K562 (cell line): Measurements from ENCODE around the gene LPAR6. TPM values are rescaled to one million over a fixed set of nuclear protein-coding genes. Genes with fewer than 3 reads are reported as not detected.

ENCODE experiments used
- ATAC-seq: fragments of 200-7000 bp; cut with Tn5 transposase; 3 replicates; pipeline ENCODE4 v1.9.1; 2020; ENCODE audit warnings: moderate library complexity
- BruUV-seq: library from RNA; stranded (reverse); fragments of 400-500 nt; replicated peaks from 2 replicates; lab custom pipeline; 2021; lab: Mats Ljungman, UMichigan
- CTCF ChIA-PET: fragments of 300-600 bp; formaldehyde crosslinking; extraction: SDS; loops from one replicate; lab custom pipeline; 2021; ENCODE audit warnings: low intra/inter-chr PET ratio; lab: Yijun Ruan, JAX
- POLR2A ChIA-PET: fragments of 300-600, 350-650 bp; sonication (Branson Sonifier 250); formaldehyde crosslinking; extraction: SDS; loops from one replicate; lab custom pipeline; 2021; ENCODE audit warnings: antibody characterized with exemption, inconsistent platforms; lab: Yijun Ruan, JAX
- DNase-seq, 4 experiments: peaks; one replicate each; pipeline versions ENCODE4 v3.0.0 to v3.0.0-alpha.2; 2011 to 2018; ENCODE audit warnings: low spot score in 3 of 4, mixed read lengths in 3 of 4; ENCODE audit errors: extremely low read depth in 1 of 4
- FAIRE-seq: peaks from 2 replicates; lab custom pipeline; 2011; peaks lifted over from hg19 to GRCh38; lab: Jason Lieb, UNC
- H2AFZ ChIP-seq: 2 replicates; pipeline ENCODE4 v1.6.0; 2011; ENCODE audit warnings: low read depth, low read length, control low read depth, inconsistent platforms
- H3K27ac ChIP-seq: fragments of 200-600 bp; 3 replicates; pipeline ENCODE4 v1.8.0; 2011; ENCODE audit warnings: low read depth, mild to moderate bottlenecking, control low read depth, inconsistent platforms, low read length, moderate library complexity, mixed read lengths; ENCODE audit errors: extremely low read depth
- H3K27me3 ChIP-seq, 2 experiments: fragments of 300-600 bp in 1 of 2; 2 replicates in 1 of 2; 3 replicates in 1 of 2; pipeline versions ENCODE4 v1.6.0 to v1.8.0; 2011; ENCODE audit warnings: inconsistent platforms in 2 of 2, low read length in 2 of 2, mild to moderate bottlenecking in 1 of 2, mixed read lengths in 1 of 2, moderate library complexity in 1 of 2; ENCODE audit not compliant: control insufficient read depth in 2 of 2, insufficient read depth in 2 of 2
- H3K36me3 ChIP-seq: fragments of 300-600 bp; 3 replicates; pipeline ENCODE4 v1.8.0; 2011; ENCODE audit warnings: mild to moderate bottlenecking, low read length, inconsistent platforms; ENCODE audit not compliant: control insufficient read depth, insufficient read depth
- H3K4me1 ChIP-seq, 2 experiments: fragments of 200-600 bp in 1 of 2; replicated peaks in 1 of 2; 2 replicates in 1 of 2; 3 replicates in 1 of 2; pipeline versions ENCODE4 v1.5.1 to v1.8.0; 2011; ENCODE audit warnings: inconsistent platforms in 2 of 2, low read length in 2 of 2, mild to moderate bottlenecking in 1 of 2, mixed read lengths in 1 of 2, moderate library complexity in 1 of 2; ENCODE audit not compliant: control insufficient read depth in 2 of 2, insufficient read depth in 2 of 2
- H3K4me2 ChIP-seq: 2 replicates; pipeline ENCODE4 v1.6.1; 2011; ENCODE audit warnings: low read length, control low read depth, inconsistent platforms, mixed read lengths; ENCODE audit not compliant: insufficient read depth
- H3K4me3 ChIP-seq: fragments of 200-600 bp; sonication (generic), shearing (Covaris generic); 2 replicates; pipeline ENCODE4 v1.5.1; 2016; ENCODE audit warnings: control low read depth, inconsistent platforms
- H3K79me2 ChIP-seq: fragments of 200-600 bp; 3 replicates; pipeline ENCODE4 v1.8.0; 2011; ENCODE audit warnings: low read length, inconsistent platforms; ENCODE audit not compliant: control insufficient read depth, insufficient read depth
- H3K9ac ChIP-seq, 2 experiments: 2 replicates each; pipeline versions ENCODE4 v1.6.0 to v1.6.1; 2011; ENCODE audit warnings: low read depth in 2 of 2, low read length in 2 of 2, control low read depth in 1 of 2, inconsistent platforms in 1 of 2, mild to moderate bottlenecking in 1 of 2, mixed read lengths in 1 of 2; ENCODE audit not compliant: insufficient read depth in 1 of 2
- H3K9me1 ChIP-seq: one replicate; pipeline ENCODE4 v1.6.0; 2011; ENCODE audit warnings: inconsistent platforms, mild to moderate bottlenecking, low read length, moderate library complexity; ENCODE audit not compliant: control insufficient read depth, insufficient read depth
- H3K9me3 ChIP-seq: replicated peaks from 2 replicates; pipeline ENCODE4 v1.5.1; 2011; ENCODE audit warnings: low read depth, low read length, inconsistent platforms; ENCODE audit not compliant: control insufficient read depth, insufficient read depth
- H4K20me1 ChIP-seq: replicated peaks from 2 replicates; pipeline ENCODE4 v1.6.1; 2011; ENCODE audit warnings: low read length, inconsistent platforms, mixed read lengths; ENCODE audit not compliant: control insufficient read depth, insufficient read depth
- E4F1 ChIP-seq: fragments of 250-450 bp; sonication (Bioruptor Pico); IDR thresholded peaks from 2 replicates; pipeline ENCODE4 v1.5.0; 2021; ENCODE audit warnings: mild to moderate bottlenecking, borderline replicate concordance
- HOXB6 ChIP-seq: fragments of 250-450 bp; sonication (Bioruptor Pico); IDR thresholded peaks from 2 replicates; pipeline ENCODE4 v1.5.1; 2022; ENCODE audit warnings: mild to moderate bottlenecking, borderline replicate concordance
- JUNB ChIP-seq: fragments of 450-650 bp; formaldehyde crosslinking; conservative IDR thresholded peaks from 2 replicates; pipeline ENCODE4 v1.4.0; 2020; ENCODE audit warnings: mild to moderate bottlenecking
- KLF10 ChIP-seq: fragments of 250-450 bp; sonication (Bioruptor Pico); IDR thresholded peaks from 2 replicates; pipeline ENCODE4 v1.6.1; 2021; ENCODE audit warnings: matching md5 sums
- MECOM ChIP-seq: fragments of 250-450 bp; sonication (Bioruptor Pico); IDR thresholded peaks from 2 replicates; pipeline ENCODE4 v1.8.0; 2022; ENCODE audit warnings: inconsistent platforms
- MEF2D ChIP-seq: conservative IDR thresholded peaks from 2 replicates; pipeline ENCODE4 v1.6.1; 2016; ENCODE audit warnings: low read depth, missing genetic modification characterization, missing compliant biosample characterization
- PHTF2 ChIP-seq: fragments of 250-450 bp; sonication (Bioruptor Pico); IDR thresholded peaks from 2 replicates; pipeline ENCODE4 v1.5.0; 2021; ENCODE audit warnings: mild to moderate bottlenecking
- RBM14 ChIP-seq: fragments of 200-400 bp; formaldehyde crosslinking; IDR thresholded peaks from 2 replicates; pipeline ENCODE4 v1.6.1; 2018; ENCODE audit warnings: low read depth, mild to moderate bottlenecking, low read length, moderate library complexity, borderline replicate concordance; ENCODE audit not compliant: insufficient read depth
- RFX5 ChIP-seq: IDR thresholded peaks from 2 replicates; pipeline ENCODE4 v1.6.1; 2011; ENCODE audit warnings: low read depth, mild to moderate bottlenecking, improper control_type of control experiment, low read length
- SAP30 ChIP-seq: fragments of 200-600 bp; sonication (generic); IDR thresholded peaks from 2 replicates; pipeline ENCODE4 v1.6.1; 2012; ENCODE audit warnings: borderline replicate concordance, low read depth, mild to moderate bottlenecking, moderate library complexity, low read length, control low read depth, inconsistent platforms; ENCODE audit not compliant: insufficient read depth, poor library complexity, severe bottlenecking
- SMAD1 ChIP-seq: fragments of 150-350 bp; IDR thresholded peaks from 2 replicates; pipeline ENCODE4 v1.6.1; 2014; ENCODE audit warnings: low read length, low read depth; ENCODE audit not compliant: partially characterized antibody
- SRSF3 ChIP-seq: fragments of 200-400 bp; formaldehyde crosslinking; IDR thresholded peaks from 2 replicates; pipeline ENCODE4 v1.6.1; 2016; ENCODE audit warnings: mild to moderate bottlenecking, low read length, moderate library complexity; ENCODE audit not compliant: insufficient read depth
- ZBTB12 ChIP-seq: fragments of 250-450 bp; sonication (Bioruptor Pico); IDR thresholded peaks from 2 replicates; pipeline ENCODE4 v1.4.0; 2020
- ZFX ChIP-seq: sonication (generic); formaldehyde crosslinking; IDR thresholded peaks from 2 replicates; pipeline ENCODE4 v1.8.0; 2022; ENCODE audit warnings: mild to moderate bottlenecking, missing genetic modification reagents, moderate library complexity
- WGBS: fragments of 100-300 bp; shearing (Covaris generic); methylation state at CpG from one replicate; pipeline ENCODE4 v1.1.6; 2016; ENCODE audit warnings: low coverage, mixed read lengths; ENCODE audit not compliant: insufficient coverage; ENCODE audit errors: missing lambda C conversion rate; 5-methylcytosine and 5-hydroxymethylcytosine counted together
- in situ Hi-C: fragments of 300-500 bp; cut with MboI; formaldehyde crosslinking; loops from 4 replicates; pipeline ENCODE4 v1.15.0; 2018; ENCODE audit warnings: inconsistent platforms, mixed read lengths
- intact Hi-C: fragments of 100-400 bp; cut with micrococcal nuclease; formaldehyde crosslinking; loops from 2 replicates; pipeline ENCODE4 v1.14.2; 2022
- polyA plus RNA-seq, 8 experiments: library from polyadenylated mRNA; depleted of rRNA in 4 of 8; stranded (reverse) in 5 of 8; unstranded in 3 of 8; fragments of >200 nt; fragmentation: Nextera tagmentation in 2 of 8; fragmentation: Illumina TruSeq in 1 of 8; extraction: Ambion mirVana in 2 of 8; extraction: Trizol in 1 of 8; gene quantifications; 2 replicates each; pipeline versions ENCODE4 v1.2.1 to v1.2.3, GENCODE V29; 2011 to 2014; ENCODE audit warnings: inconsistent platforms in 1 of 8, missing spikeins in 1 of 8
- total RNA-seq, 7 experiments: library from RNA; depleted of rRNA in 6 of 7; stranded (reverse); fragments of >200 nt in 6 of 7; fragmentation: Illumina TruSeq in 2 of 7; extraction: Trizol in 2 of 7; gene quantifications; 2 replicates each; pipeline versions ENCODE4 v1.2.1 to v1.2.3, GENCODE V29; 2011 to 2021; ENCODE audit warnings: low replicate concordance in 1 of 7

Gene LPAR6
- total and polyA plus RNA-seq, 9 of the 15 experiments (the other 6 are each of a cell fraction or from before 2014, with no cell fraction given): 0.04 to 0.14 (median 0.10) TPM; not detected in 5

GRCh38 chr13:48402325-48402932, 10.5 kb downstream of the LPAR6 start:
- H3K4me1 ChIP-seq: no peaks in the 10 kb centered on the region
- no TSS peak for BruUV-seq

More at GRCh38 chr13:48402325-48402932, 10.5 kb downstream of the LPAR6 start:
- TF ChIP-seq ZBTB12 (CRISPR knock-in tag) (no peak), KLF10 (CRISPR knock-in tag) (no peak), SRSF3 (no peak), E4F1 (no peak), ZFX (CRISPR knock-in tag) (no peak), HOXB6 (CRISPR knock-in tag) (no peak), RFX5 (no peak), MEF2D (no peak), RBM14 (no peak), PHTF2 (CRISPR knock-in tag) (no peak), MECOM (CRISPR knock-in tag) (no peak), JUNB (no peak), SAP30 (no peak), SMAD1 (no peak)
- Histone ChIP-seq H3K9me3 (no peaks in the 10 kb centered on the region), H3K4me3 (no peak overlapping the region), H3K79me2 (no peaks in the 10 kb centered on the region), H3K27ac (no peak overlapping the region), H2AFZ (no peak overlapping the region), H4K20me1 (no peaks in the 10 kb centered on the region), H3K4me2 (no peak overlapping the region), H3K9me1 (no peaks in the 10 kb centered on the region), H3K9ac (no peak overlapping the region), H3K27me3 (no peaks in the 10 kb centered on the region), H3K36me3 (no peaks in the 10 kb centered on the region)
- FAIRE-seq (no peak), ATAC-seq (no peak), DNase-seq (no peak)
- in situ Hi-C loops: no loop called here
- intact Hi-C loops: no loop called here
- POLR2A ChIA-PET: interaction anchor here (0.6 kb wide), 1 partner anchor 169 kb away, joined by 3 read pairs; the partner anchor contains the start of gene ITM2B
- WGBS: 39% methylated on average over 2 of the region's 2 CpGs
- CTCF ChIA-PET: no interaction called here
